Colonic mucosa (tissue), 4 donors: ENCODE measurements around the gene EVX2. TPM values are rescaled to one million over a fixed set of nuclear protein-coding genes. Genes with fewer than 3 reads are reported as not detected.

Experiments
- DNase-seq: peaks from one replicate; pipeline ENCODE4 v3.0.0-alpha.2; 2020
- H3K27ac ChIP-seq: fragments of 200-600 bp; one replicate; pipeline ENCODE4 v1.8.0; 2021
- H3K27me3 ChIP-seq: fragments of 200-600 bp; one replicate; pipeline ENCODE4 v1.8.0; 2021
- H3K36me3 ChIP-seq: fragments of 200-600 bp; one replicate; pipeline ENCODE4 v1.8.0; 2021
- H3K4me1 ChIP-seq: fragments of 200-600 bp; one replicate; pipeline ENCODE4 v1.8.0; 2021; ENCODE audit warnings: mild to moderate bottlenecking
- H3K4me3 ChIP-seq: fragments of 200-600 bp; one replicate; pipeline ENCODE4 v1.8.0; 2021
- H3K9ac ChIP-seq, 2 donors: one replicate each; pipeline ENCODE4 v1.7.0; 2013; ENCODE audit warnings: control low read depth in 2 of 2, low read depth in 2 of 2, low read length in 2 of 2
- H3K9me3 ChIP-seq: fragments of 200-600 bp; one replicate; pipeline ENCODE4 v1.8.0; 2021
- intact Hi-C: fragments of 100-400 bp; cut with DNase I; formaldehyde crosslinking; loops from one replicate; pipeline ENCODE4 v1.14.1; 2022
- total RNA-seq, 2 donors: library from RNA; stranded (reverse); fragmentation: NEBNext Ultra II Directional in 1 of 2; extraction: Animal tissue kit (Norgen Biotek cat#: 25700) in 1 of 2; gene quantifications; one replicate each; pipeline ENCODE4 v1.2.1, GENCODE V29; 2021
- TF ChIP-seq, protein P1 (sequence below): fragments of 200-600 bp; IDR thresholded peaks from one replicate; pipeline ENCODE4 v1.8.0; 2022; ENCODE audit warnings: antibody characterized with exemption, mild to moderate bottlenecking
- donor health status: healthy.
- donor health status: DM: no; HTN: no; CAD: no.
- donor health status: DM: no; HTN: no; CAD: no.

Gene EVX2
- total RNA-seq, 2 donors from 2014 or later: not detected

GRCh38 chr2:176097820-176098365 lies 14.1 kb upstream of the EVX2 start:
- DNase-seq: no peak
- no peaks in the 10 kb centered on the region for H3K36me3 ChIP-seq
- no peak overlapping the region for H3K27ac ChIP-seq
- TF ChIP-seq, protein P1, sequence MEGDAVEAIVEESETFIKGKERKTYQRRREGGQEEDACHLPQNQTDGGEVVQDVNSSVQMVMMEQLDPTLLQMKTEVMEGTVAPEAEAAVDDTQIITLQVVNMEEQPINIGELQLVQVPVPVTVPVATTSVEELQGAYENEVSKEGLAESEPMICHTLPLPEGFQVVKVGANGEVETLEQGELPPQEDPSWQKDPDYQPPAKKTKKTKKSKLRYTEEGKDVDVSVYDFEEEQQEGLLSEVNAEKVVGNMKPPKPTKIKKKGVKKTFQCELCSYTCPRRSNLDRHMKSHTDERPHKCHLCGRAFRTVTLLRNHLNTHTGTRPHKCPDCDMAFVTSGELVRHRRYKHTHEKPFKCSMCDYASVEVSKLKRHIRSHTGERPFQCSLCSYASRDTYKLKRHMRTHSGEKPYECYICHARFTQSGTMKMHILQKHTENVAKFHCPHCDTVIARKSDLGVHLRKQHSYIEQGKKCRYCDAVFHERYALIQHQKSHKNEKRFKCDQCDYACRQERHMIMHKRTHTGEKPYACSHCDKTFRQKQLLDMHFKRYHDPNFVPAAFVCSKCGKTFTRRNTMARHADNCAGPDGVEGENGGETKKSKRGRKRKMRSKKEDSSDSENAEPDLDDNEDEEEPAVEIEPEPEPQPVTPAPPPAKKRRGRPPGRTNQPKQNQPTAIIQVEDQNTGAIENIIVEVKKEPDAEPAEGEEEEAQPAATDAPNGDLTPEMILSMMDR: no peak
- peaks cover 92% of the 10 kb centered on the region for H3K27me3 ChIP-seq
- no peak overlapping the region for H3K9ac ChIP-seq
- H3K4me1 ChIP-seq: peaks cover 4% of the 10 kb centered on the region
- intact Hi-C loops: no loop called here
- H3K4me3 ChIP-seq: peak overlapping the region; percentile 5
- no peaks in the 10 kb centered on the region for H3K9me3 ChIP-seq

DNA sequence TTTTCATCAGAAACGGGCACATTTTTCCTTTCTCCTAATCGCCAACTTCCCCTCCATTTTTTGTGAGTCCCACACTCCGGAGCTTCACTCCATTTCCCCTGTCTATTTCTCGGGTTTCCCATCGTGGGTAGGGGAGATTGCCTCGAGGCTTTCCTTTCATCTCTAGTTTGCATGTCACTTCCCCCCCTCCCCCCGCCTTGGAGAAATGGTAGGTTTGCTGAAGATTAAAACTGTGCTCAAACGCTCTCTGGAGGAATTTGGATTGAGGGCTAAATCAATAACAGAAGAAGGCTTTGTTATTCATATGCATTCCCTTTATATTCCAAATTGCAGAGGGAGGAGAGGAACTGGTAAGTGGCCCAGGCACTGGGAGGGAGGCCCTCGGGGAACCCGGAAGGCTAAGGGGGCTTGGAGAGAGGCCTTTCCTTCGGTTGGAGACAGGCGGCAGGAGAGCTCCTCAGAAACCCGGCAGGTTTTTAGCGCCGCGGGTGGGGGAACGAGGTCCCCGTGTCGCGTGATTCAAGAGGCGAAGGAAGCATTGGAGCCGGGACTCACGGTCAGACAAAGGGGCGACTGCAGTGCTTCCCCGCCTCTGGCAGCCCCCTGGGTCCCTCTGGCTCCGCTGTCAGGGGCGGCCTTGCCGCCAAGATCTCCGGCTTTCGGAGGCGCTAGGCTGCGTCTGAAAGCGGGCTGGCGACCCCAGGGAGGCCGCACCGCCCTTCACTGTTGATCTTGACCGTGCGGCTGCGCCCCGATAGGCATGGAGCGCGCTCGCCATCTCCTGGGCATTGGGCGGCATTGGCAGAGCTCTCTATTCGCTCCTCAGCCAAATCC lies 13.4 kb upstream of the EVX2 start:
- TF ChIP-seq, protein P1: peak; percentile 80
- Histone ChIP-seq H3K27ac (no peak overlapping the region), H3K27me3 (peaks cover 94% of the 10 kb centered on the region), H3K36me3 (no peaks in the 10 kb centered on the region), H3K4me1 (peaks cover 4% of the 10 kb centered on the region), H3K9me3 (no peaks in the 10 kb centered on the region), H3K9ac (no peak overlapping the region), H3K4me3 (peak overlapping the region; percentile 34)
- intact Hi-C loops: no loop called here
- DNase-seq: peak; percentile 75

- Histone ChIP-seq H3K9me3 (no peaks in the 10 kb centered on the region), H3K9ac (no peak overlapping the region), H3K4me3 (peak overlapping the region; percentile 34), H3K27me3 (peaks cover 94% of the 10 kb centered on the region), H3K27ac (no peak overlapping the region), H3K36me3 (no peaks in the 10 kb centered on the region), H3K4me1 (peaks cover 4% of the 10 kb centered on the region)
- TF ChIP-seq, protein P1: no peak
- intact Hi-C loops: no loop called here
- peak; percentile 20 for DNase-seq
Measured at GRCh38 chr2:176096243-176096985, 12.7 kb upstream of the EVX2 start.

DNA sequence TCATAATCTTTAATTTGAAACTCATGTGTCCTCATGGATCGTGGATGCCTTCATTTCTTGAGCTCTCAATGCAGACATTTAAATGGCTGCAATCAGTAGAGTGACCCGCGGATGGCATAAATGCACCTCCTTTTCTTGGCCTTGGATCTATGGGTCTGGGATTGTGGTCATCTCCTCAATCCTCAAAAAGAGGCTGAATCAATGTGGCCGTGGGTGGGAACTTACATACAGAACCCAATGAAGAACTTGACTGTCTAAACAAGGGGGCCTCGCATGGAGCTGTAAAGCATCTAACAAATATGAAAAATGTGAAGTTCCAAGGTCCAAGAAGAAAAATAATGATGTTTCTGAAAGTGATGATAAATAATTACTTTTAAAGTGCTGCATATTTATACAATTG lies 11.7 kb upstream of the EVX2 start:
- Histone ChIP-seq H3K4me1 (peaks cover 4% of the 10 kb centered on the region), H3K4me3 (no peak overlapping the region), H3K36me3 (no peaks in the 10 kb centered on the region), H3K27ac (no peak overlapping the region), H3K9me3 (no peaks in the 10 kb centered on the region), H3K27me3 (peaks cover 99% of the 10 kb centered on the region), H3K9ac (no peak overlapping the region)
- DNase-seq: peak; percentile 9
- TF ChIP-seq, protein P1: no peak
- intact Hi-C loops: no loop called here

DNA sequence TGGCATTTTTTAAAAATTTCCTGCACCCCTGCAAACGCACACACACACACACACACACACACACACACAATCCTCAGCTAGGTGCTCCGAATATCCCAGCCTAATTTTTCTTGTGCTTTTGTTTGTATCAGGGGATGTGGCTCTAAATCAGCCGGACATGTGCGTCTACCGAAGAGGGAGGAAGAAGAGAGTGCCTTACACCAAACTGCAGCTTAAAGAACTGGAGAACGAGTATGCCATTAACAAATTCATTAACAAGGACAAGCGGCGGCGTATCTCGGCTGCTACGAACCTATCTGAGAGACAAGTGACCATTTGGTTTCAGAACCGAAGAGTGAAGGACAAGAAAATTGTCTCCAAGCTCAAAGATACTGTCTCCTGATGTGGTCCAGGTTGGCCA lies 10.6 kb upstream of the EVX2 start:
- Histone ChIP-seq H3K4me3 (no peak overlapping the region), H3K36me3 (no peaks in the 10 kb centered on the region), H3K9me3 (no peaks in the 10 kb centered on the region), H3K4me1 (peaks cover 4% of the 10 kb centered on the region), H3K9ac (no peak overlapping the region), H3K27ac (no peak overlapping the region), H3K27me3 (peaks cover 99% of the 10 kb centered on the region)
- DNase-seq: no peak
- intact Hi-C loops: no loop called here
- TF ChIP-seq, protein P1: no peak
